H54 (cell line): ENCODE measurements around the gene WNT3.
A peak's percentile ranks its signal among the peaks of the same experiment; 100 is the strongest.
"Not testable (repeated sequence)": the region's sequence is repeated elsewhere in the genome, so short reads cannot be mapped to it uniquely, and the experiment has no call there.

Experiments
- DNase-seq: peaks from one replicate; pipeline ENCODE4 v3.0.0; 2011; ENCODE audit warnings: low spot score, mixed read lengths; ENCODE audit not compliant: insufficient read length
- FAIRE-seq: peaks from 3 replicates; lab custom pipeline; 2011; peaks lifted over from hg19 to GRCh38; lab: Jason Lieb, UNC
- POLR2A ChIP-seq: IDR thresholded peaks from 2 replicates; pipeline ENCODE4 v1.6.1; 2011; ENCODE audit warnings: low read depth, mild to moderate bottlenecking, low read length

Gene WNT3

DNA sequence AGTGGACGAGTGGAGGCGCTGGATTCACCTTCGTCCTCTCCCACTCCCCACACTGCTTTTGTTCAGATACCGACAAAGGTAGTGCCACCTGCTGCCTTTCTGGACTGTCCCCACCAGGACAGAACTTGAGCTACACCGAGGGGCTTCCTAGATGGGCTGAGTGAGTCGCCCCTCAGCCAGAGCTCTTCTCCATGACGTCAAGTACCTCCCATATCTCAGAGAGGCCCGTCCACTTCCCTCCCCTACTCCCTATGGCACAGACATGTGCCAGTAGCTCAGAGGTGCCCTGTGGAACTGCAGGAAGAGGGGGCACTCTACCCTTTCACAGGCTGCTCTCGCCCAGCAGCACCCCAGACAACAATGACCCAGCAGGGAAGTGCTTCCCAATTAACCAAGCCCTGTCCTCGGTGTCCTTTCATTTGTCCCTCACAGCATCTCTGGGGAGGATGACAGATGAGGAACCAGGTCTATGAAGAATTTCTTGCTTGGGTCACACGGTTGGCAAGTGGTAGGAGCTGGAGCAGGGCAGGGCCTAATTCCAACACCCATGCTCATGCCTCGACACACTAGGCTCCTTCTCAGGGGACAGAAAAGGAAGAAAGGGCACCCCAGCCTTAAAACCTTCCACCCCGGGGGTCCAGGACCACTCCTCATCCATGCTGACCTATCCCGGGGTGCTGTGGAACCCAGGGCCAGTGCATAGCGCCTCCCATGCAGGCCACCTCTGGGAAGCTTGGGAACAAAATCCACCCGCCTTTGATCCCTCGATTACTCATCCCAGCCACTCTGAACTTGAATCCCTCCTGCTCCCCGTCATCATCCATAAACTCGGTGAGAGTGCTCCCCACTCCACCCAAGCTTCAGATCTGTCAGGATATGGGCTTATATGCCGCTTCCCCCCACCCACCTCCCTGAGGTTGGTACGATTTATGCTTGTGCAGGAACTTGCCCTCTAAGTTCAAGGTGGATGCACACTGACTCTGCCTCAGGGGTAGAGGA, 51.7 kb downstream of the WNT3 start:
- DNase-seq = no peak
- no peak for FAIRE-seq

DNA sequence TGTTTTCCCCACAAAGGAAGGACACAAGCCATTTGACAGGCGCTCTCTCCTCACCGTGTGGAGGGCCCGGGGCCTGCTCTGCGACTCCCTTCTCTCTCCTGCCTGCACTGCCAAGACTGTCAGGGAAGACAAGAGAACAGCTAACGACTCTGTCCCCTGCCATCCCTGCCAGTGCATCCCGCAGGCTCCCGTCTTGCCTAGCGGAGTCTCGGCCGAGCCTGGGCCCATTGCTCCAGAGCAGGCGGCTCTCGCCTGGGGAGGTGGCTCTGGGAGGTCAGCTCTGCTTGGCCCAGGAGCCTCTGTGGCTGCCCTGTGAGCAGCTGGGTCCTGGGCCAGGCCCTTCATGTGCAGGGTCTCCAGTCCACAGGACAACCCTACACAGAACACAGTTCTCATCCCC, 53.0 kb downstream of the WNT3 start:
- DNase-seq (no peak), FAIRE-seq (no peak)

More for the DNA sequence above, 51.7 kb downstream of the WNT3 start:
- TF ChIP-seq POLR2A = no peak

DNA sequence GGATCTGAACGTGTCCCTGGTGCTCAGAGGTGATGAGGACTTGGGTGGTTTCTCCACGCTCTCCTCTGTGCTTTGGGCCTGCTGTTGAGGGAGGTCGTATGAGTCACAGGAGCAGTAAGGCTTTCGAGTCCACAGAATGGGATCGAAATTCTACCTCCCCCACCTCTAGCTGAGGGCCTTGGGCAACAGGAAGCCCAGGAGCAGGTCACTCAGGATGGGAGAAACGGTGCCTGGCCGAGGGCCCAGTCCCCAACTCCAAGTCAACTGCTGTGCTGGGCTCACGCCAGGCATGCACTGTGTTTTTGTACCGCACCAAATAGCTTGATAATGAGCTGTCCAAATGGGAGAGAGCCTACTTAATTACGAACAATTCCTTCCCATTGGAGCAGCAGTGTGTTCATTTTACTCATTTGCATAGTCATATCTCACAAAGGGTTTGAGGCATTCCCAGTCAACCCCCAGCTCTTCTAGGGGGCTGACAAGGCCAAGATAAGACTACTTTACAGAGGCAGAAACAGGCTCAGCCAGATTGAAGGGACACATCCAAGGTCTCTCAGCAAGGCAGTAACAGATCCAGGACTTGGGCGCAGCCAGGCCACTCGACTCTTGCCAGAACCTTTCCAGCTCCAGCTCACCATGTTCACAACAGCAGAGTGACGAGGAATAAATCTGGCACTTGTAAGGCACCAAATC, 53.6 kb downstream of the WNT3 start:
- FAIRE-seq = peak; percentile 88
- peak; percentile 18; the same call in 1 of the 2 replicates for TF ChIP-seq POLR2A
- peak; percentile 94 for DNase-seq

More for the DNA sequence above, 53.0 kb downstream of the WNT3 start:
- TF ChIP-seq POLR2A = no peak

DNA sequence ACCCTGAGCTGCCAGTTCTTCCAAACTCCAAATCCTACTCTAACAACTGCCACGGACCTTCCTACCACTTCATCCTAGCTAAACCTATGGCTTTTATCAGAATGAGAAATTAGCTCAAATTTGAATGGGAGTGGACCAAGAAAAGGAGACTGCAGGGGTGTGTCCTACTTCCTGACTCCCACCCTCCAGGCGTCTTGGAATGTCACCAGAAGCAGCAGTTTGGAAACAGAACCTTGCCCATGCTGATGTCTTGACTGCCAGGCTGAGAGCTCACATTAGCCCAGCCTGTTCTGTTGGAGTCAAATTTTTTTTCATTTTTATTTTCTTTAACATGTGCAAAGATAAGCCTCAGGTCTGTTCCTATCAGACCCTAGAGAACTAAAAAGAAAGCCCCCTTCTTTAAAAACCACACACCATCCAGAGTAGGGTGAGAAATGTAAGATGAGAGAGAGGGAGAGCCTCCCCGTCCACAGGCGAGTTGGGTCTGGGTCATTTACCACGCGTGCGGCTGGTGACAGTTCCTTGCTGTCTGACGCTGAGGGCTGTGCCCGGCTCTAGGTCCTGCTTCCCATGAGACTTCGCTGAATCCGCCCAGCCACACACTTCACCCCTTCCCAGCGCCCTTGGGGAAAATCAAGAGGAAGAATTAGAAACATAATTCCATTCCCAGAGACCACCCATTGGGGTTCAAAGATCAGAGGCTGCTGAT, 54.3 kb downstream of the WNT3 start:
- FAIRE-seq (no peak), DNase-seq (no peak)
- TF ChIP-seq POLR2A = no peak

DNA sequence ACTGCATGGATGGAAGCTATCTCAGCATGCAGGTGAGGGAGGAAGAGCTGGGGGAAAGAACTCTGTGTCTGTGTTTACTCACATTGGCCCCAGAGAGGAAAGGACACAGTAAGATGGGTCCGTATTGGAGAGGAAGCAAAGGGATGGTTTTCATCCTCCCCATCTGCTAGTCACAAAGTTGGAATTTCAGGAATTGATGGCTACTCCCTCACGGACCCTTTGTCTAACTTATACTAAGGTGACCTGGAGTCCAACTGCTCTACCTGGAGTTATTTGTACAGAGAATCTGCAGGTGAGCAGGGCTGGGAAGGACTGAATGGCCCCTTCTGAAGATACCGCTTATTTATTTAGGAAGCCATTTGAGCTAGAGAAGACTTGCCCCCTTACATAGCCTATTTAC, 55.1 kb downstream of the WNT3 start:
- TF ChIP-seq POLR2A = no peak
- FAIRE-seq (no peak), DNase-seq (no peak)

DNA sequence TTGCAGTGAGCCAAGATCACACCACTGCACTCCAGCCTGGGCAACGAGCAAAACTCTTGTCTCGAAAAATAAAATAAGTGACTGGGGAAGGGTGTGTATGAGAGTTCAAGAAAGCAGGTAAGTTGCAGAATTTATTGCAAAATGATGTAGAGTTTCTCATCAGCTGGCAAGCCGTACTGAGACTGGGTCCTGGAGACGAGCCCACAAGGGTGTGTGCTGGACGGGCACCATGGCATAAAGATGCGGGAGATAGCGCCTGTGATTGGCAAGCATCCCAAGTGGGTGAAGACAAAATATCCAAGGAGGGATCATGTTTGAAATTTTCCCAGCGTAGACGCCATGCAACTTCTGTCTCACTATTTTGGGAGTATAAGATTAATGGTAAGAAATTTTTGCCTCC, 59.4 kb downstream of the WNT3 start:
- FAIRE-seq = no peak

DNA sequence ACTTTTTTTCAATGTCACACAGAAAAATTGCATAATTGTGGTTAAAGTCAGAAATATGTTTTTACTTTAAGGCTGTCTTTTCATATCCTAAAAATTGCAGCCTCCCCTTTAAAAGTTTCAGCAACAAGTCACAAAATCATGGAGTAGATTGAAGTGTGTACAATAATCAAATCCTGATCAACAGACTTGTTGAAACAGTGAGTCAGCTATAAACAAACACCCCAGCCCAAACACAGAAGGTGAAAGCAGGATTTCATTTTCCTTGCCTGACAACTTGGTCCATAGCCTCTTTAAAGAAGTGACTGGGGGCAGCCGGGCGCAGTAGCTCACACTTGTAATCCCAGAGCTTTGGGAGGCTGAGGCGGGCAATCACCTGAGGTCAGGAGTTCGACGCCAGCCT, 59.9 kb downstream of the WNT3 start:
- DNase-seq (no peak), FAIRE-seq (no peak)
- no peak for TF ChIP-seq POLR2A

More for the DNA sequence above, 59.4 kb downstream of the WNT3 start:
- no peak for TF ChIP-seq POLR2A
- no peak for DNase-seq

DNA sequence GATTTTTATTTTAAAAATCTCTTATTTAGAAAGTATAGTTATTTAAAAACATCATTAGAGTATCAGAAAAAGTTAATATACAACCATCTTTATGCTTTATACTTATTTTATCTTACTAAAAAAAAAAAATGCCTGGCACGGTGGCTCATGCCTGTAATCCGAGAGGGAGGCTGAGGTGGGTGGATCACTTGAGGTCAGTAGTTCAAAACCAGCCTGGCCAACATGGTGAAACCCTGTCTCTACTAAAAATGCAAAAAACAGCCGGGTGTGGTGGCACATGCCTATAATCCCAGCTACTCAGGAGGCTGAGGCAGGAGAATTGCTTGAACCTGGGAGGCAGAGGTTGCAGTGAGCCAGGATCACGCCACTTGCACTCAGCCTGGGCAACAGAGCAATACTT, 60.9 kb downstream of the WNT3 start:
- not testable (repeated sequence) for FAIRE-seq, DNase-seq

DNA sequence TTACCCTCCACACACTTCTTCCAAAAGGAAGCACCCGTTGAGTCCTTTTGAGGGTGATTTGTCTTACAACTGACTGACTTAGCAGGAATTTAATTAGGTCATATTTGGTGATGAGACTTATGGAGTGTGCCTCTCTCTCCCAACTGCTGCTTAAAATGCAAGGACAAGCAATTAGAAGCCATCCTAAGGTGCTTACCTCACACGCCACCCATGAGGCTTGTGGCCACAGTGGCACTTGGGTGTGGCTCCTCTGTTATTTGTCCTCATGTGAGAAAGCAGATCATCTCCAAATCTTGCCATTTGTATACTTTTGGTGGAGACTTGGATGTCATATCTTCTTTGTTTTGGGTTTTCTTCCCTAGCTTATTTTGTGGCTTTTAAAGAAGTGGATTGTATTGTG, 61.6 kb downstream of the WNT3 start:
- no peak for DNase-seq
- FAIRE-seq = no peak
- TF ChIP-seq POLR2A = no peak

DNA sequence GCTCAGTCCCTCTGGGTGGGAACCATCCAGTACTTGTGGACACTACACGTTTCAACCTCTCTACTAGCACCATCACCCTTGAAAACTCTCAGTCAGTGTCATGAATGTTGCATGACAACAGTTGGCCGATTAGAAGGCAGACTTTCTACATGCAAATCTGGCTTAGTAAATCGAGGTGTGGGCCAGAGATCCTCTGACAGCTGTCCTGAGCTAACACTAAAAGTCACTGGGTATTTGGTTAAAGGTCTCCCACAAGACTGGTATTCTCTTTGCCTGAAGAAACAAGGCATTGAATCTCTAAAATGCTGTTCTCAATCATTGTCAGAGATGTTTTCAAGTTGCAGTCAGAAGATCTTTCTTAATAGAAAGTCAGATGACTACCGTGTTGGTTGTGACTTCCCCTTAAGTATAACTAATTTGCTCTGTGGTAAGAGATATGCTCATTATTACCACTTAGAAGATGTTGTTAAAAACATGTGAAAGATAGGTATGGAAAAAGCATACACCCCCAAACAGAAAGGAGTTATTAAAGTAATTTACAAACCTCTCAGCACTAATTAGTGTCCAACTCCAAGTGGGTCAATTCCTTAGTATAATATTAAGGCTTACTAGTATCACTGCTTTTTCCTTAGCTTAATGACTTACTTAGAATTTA, 62.3 kb downstream of the WNT3 start:
- no peak for TF ChIP-seq POLR2A
- DNase-seq (no peak), FAIRE-seq (no peak)

DNA sequence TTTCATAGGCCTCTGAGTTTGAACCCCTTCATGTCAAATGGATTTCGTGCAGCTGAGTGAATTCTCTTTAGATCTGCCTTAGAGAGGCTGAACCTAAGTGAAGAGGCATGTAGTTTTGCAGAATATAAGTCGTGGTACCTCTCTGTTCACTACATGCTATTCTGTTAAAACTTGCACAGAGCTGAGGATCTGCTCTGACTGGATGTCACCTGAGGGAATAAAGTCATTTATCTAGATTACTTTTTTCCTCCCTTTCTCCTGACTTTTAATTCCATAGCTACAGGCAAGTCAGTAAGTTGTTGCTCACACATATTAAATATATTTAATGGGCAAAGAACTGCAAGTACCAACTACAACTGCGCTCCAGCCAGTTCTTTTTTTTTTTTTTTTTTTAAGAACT, 64.7 kb downstream of the WNT3 start:
- no peak for DNase-seq
- TF ChIP-seq POLR2A = no peak
- no peak for FAIRE-seq

DNA sequence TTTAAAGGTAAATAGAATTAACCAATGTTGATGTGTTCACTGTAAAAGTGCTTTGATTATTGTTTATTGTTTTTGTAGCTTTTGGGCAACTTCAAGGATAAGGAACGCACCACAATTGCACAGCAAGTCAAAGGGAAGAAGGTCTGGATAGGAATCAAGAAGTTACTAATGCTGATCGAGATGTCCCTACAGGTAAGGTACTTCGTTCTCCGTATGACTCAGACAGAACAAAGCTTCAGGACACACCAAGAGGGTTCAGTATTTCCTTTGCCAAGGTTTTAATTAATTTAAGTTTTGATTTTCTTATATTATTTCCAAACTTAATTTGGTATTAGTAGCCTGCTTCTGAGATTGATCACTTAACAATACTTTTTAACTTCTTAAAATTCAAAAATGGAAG, 67.1 kb downstream of the WNT3 start:
- no peak for DNase-seq
- FAIRE-seq = no peak
- TF ChIP-seq POLR2A = no peak

DNA sequence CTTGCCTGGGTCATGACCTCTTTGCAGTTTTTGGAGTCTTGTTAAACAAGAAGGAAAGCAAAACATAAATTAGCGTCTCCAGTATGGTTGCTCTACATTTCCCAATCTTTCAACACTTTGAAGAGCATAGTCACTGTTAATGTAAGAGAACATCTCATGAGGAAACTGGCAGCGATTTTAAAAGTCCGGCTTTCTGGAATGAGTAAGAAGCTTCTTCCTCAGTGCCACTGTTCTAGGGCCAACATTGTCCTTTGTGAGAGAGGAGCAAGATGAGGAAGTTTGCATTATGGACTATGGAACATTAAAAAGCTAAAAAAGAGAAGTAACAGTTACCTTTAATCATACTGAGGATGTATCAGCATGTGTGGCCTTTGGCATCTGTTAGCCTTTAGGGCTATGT, 73.1 kb downstream of the WNT3 start:
- FAIRE-seq (no peak), DNase-seq (no peak)
- no peak for TF ChIP-seq POLR2A
